Chondrocyte (in vitro differentiated cells): ENCODE results near the gene MRPS25. TPM values are rescaled to one million over a fixed set of nuclear protein-coding genes. Genes with fewer than 3 reads are reported as not detected.

Source experiments
- DNase-seq: peaks from one replicate; pipeline ENCODE4 v3.0.0; 2021; ENCODE audit warnings: mixed read lengths, low spot score
- H3K27ac Mint-ChIP-seq: one replicate; pipeline ENCODE4 v1.8.0; 2021; ENCODE audit warnings: mild to moderate bottlenecking, moderate library complexity, mixed read lengths; ENCODE audit not compliant: unreplicated experiment
- H3K27me3 Mint-ChIP-seq: 2 replicates; pipeline ENCODE4 v1.8.0; 2021; ENCODE audit warnings: low read depth, mixed read lengths
- H3K36me3 Mint-ChIP-seq: 2 replicates; pipeline ENCODE4 v1.8.0; 2021; ENCODE audit warnings: low read depth, mixed read lengths
- H3K4me1 Mint-ChIP-seq: 2 replicates; pipeline ENCODE4 v1.8.0; 2021; ENCODE audit warnings: low read depth, mild to moderate bottlenecking, mixed read lengths
- H3K4me3 Mint-ChIP-seq: one replicate; pipeline ENCODE4 v1.8.0; 2021; ENCODE audit warnings: mild to moderate bottlenecking, moderate library complexity, mixed read lengths; ENCODE audit not compliant: unreplicated experiment
- H3K9me3 Mint-ChIP-seq: 2 replicates; pipeline ENCODE4 v1.8.0; 2021; ENCODE audit warnings: low read depth, mixed read lengths
- CTCF ChIP-seq: fragments of 200-600 bp; sonication (generic); IDR thresholded peaks from 2 replicates; pipeline ENCODE4 v1.5.0; 2021; ENCODE audit warnings: antibody characterized with exemption, mild to moderate bottlenecking, moderate library complexity
- total RNA-seq: library from RNA; stranded (reverse); gene quantifications from 3 replicates; pipeline ENCODE4 v1.2.1, GENCODE V29; 2021

The MRPS25 gene
- total RNA-seq, 1 donor from 2014 or later, result 29.5 TPM

DNA sequence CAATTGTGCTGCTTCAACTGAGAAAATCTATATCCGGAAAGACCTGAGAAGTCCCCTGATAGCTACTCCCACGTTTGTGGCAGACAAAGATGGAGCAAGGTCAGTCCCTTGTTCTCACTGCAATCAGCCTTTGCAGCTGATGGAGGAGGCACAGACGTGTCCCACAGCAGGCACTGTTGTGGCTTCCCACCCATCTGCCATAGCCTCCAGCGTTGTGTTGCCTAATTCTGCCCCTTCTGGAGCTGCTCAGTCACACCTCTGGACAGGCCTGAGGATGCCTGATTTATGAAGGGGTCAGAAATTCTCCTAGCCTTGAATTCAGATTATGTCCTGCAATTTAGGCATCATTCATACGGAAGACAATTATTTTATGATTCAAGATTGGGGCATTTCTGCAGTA lies 41.9 kb downstream of the MRPS25 start:
- DNase-seq, result no peak
- Mint-ChIP-seq H3K27me3 (no peaks in the 10 kb centered on the region), H3K9me3 (no peaks in the 10 kb centered on the region), H3K36me3 (peaks cover 33% of the 10 kb centered on the region), H3K4me1 (no peaks in the 10 kb centered on the region), H3K27ac (no peak overlapping the region), H3K4me3 (no peak overlapping the region)
- no peak for TF ChIP-seq CTCF

GRCh38 chr3:15017191-15017590 lies 47.9 kb downstream of the MRPS25 start:
- H3K27ac Mint-ChIP-seq, result no peak overlapping the region

DNA sequence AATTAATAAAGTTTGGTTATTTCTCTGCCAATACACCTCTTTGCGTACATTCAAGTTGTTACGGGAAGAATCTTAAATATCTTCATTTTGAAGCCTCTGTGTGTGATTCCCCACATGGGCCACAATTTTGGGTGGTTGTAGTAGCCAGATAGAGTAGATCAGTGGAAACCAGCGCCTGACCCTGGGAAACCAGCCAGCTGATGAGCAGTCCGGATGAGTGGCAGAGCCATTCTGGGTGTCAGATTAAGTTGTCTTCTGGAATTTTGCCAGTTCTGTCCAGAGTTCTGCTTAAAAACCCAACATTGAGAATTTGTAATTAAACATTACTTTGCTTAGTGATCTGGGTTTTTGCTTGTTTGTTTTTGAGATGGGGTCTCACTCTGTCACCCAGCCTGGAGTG lies 49.7 kb downstream of the MRPS25 start:
- no peaks in the 10 kb centered on the region for H3K27me3 Mint-ChIP-seq
- DNase-seq, result no peak
- no peaks in the 10 kb centered on the region for H3K9me3 Mint-ChIP-seq
- peaks cover 11% of the 10 kb centered on the region for H3K4me1 Mint-ChIP-seq
- H3K27ac Mint-ChIP-seq, result no peak overlapping the region
- no peak for TF ChIP-seq CTCF
- no peak overlapping the region for H3K4me3 Mint-ChIP-seq
- peaks cover 34% of the 10 kb centered on the region for H3K36me3 Mint-ChIP-seq

More at GRCh38 chr3:15017191-15017590, 47.9 kb downstream of the MRPS25 start:
- no peaks in the 10 kb centered on the region for H3K9me3 Mint-ChIP-seq
- no peaks in the 10 kb centered on the region for H3K27me3 Mint-ChIP-seq
- no peak for DNase-seq
- H3K4me3 Mint-ChIP-seq, result no peak overlapping the region
- peaks cover 11% of the 10 kb centered on the region for H3K4me1 Mint-ChIP-seq
- H3K36me3 Mint-ChIP-seq, result peaks cover 36% of the 10 kb centered on the region
- no peak for TF ChIP-seq CTCF

DNA sequence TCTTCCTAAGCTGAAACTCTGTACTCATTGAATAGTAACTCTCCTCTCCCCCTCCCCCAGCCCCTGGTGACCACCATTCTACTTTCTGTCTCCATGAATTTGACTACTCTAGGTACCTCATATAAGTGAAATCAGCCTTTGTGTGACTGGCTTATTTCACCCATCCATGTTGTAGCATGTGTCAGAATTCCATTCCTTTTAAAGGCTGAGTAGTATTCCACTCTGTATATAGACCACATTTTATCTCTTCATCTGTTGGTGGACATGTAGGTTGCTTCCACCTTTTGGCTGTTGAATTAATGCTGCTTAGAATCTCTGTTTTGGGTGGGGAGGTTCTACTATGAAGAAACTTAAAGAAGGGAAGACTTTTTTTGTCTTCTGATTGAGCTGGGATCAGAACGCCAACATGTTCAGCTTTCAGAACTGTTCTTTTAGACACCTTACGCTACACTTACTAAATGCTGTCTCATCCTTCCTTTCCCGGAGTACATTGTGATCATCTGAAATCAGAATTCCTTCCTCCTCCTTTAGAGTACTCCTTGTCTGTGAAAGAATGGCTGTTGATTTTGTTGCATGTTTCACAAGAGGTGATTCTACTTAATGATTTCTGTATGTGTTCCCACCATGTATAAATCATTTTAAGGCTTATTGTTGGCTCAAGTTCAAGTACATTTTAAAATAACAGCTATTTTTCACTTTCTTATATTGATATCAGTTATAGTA lies 50.3 kb downstream of the MRPS25 start:
- Mint-ChIP-seq H3K27ac (no peak overlapping the region), H3K9me3 (no peaks in the 10 kb centered on the region), H3K4me3 (no peak overlapping the region), H3K27me3 (no peaks in the 10 kb centered on the region), H3K4me1 (peaks cover 11% of the 10 kb centered on the region), H3K36me3 (peaks cover 32% of the 10 kb centered on the region)
- no peak for DNase-seq
- TF ChIP-seq CTCF, result no peak

- no peak for TF ChIP-seq CTCF
- H3K4me3 Mint-ChIP-seq, result no peak overlapping the region
- H3K4me1 Mint-ChIP-seq, result peaks cover 18% of the 10 kb centered on the region
- no peak for DNase-seq
- no peak overlapping the region for H3K27ac Mint-ChIP-seq
- no peaks in the 10 kb centered on the region for H3K27me3 Mint-ChIP-seq
- peaks cover 24% of the 10 kb centered on the region for H3K36me3 Mint-ChIP-seq
- no peaks in the 10 kb centered on the region for H3K9me3 Mint-ChIP-seq
These were observed 53.9 kb downstream of the MRPS25 start for GRCh38 chr3:15011174-15011573.
